SU-DHL-6 (cell line): ENCODE results near the gene MALRD1.

Experiments used
- H2AFZ ChIP-seq: fragments of 200-600 bp; sonication (generic); 2 replicates; pipeline ENCODE4 v1.6.1; 2014; ENCODE audit warnings: low read depth, mild to moderate bottlenecking, moderate library complexity, mixed read lengths, antibody characterized with exemption, low read length; ENCODE audit not compliant: severe bottlenecking
- H3F3A ChIP-seq: fragments of 200-600 bp; shearing (Covaris generic); 2 replicates; pipeline ENCODE4 v1.6.0; 2016; ENCODE audit warnings: antibody characterized with exemption, mild to moderate bottlenecking; ENCODE audit not compliant: insufficient read depth
- H3K27ac ChIP-seq: fragments of 200-600 bp; sonication (generic); 2 replicates; pipeline ENCODE4 v1.5.1; 2016; ENCODE audit warnings: low read depth, mild to moderate bottlenecking, low read length, moderate library complexity, mixed read lengths
- H3K27me3 ChIP-seq: fragments of 200-600 bp; sonication (generic), shearing (Covaris generic); 2 replicates; pipeline ENCODE4 v1.6.0; 2014; ENCODE audit warnings: mild to moderate bottlenecking, low read length
- H3K36me3 ChIP-seq: fragments of 200-600 bp; sonication (generic); 2 replicates; pipeline ENCODE4 v1.6.1; 2014; ENCODE audit warnings: mild to moderate bottlenecking, low read length, mixed read lengths
- H3K4me2 ChIP-seq: fragments of 300-600, 200-600 bp; shearing (Covaris generic), sonication (generic); 2 replicates; pipeline ENCODE4 v1.6.0; 2014; ENCODE audit warnings: low read length, low read depth, mild to moderate bottlenecking; ENCODE audit not compliant: poor library complexity, severe bottlenecking
- H3K4me3 ChIP-seq: fragments of 200-600 bp; sonication (generic); 2 replicates; pipeline ENCODE4 v1.5.1; 2014; ENCODE audit warnings: antibody characterized with exemption, low read length, mild to moderate bottlenecking, mixed read lengths; ENCODE audit not compliant: insufficient read depth, poor library complexity, severe bottlenecking
- H3K79me2 ChIP-seq: fragments of 200-600 bp; sonication (generic); 2 replicates; pipeline ENCODE4 v1.6.1; 2014; ENCODE audit warnings: mild to moderate bottlenecking, low read length, moderate library complexity; ENCODE audit not compliant: insufficient read depth
- H3K9ac ChIP-seq: fragments of 200-600 bp; sonication (generic); 2 replicates; pipeline ENCODE4 v1.7.0; 2014; ENCODE audit warnings: mild to moderate bottlenecking, low read length
- H3K9me2 ChIP-seq: fragments of 200-600 bp; sonication (generic); replicated peaks from 2 replicates; pipeline ENCODE4 v1.6.1; 2014; ENCODE audit warnings: low read length; ENCODE audit not compliant: insufficient read depth
- H3K9me3 ChIP-seq: fragments of 200-600 bp; sonication (generic); 2 replicates; pipeline ENCODE4 v1.6.1; 2014; ENCODE audit warnings: low read length, mixed read lengths; ENCODE audit not compliant: insufficient read depth
- H4K20me1 ChIP-seq: fragments of 200-600 bp; sonication (generic); 2 replicates; pipeline ENCODE4 v1.6.1; 2014; ENCODE audit warnings: low read depth, mild to moderate bottlenecking, antibody characterized with exemption, low read length, moderate library complexity, mixed read lengths
- CTCF ChIP-seq: fragments of 200-600 bp; sonication (generic); IDR thresholded peaks from one replicate; pipeline ENCODE4 v1.5.1; 2017; ENCODE audit warnings: antibody characterized with exemption, mild to moderate bottlenecking, low read length, moderate library complexity; ENCODE audit not compliant: insufficient read depth, poor library complexity, severe bottlenecking
- EZH2phosphoT487 ChIP-seq: fragments of 200-600 bp; sonication (generic), shearing (Covaris generic); conservative IDR thresholded peaks from 2 replicates; pipeline ENCODE4 v1.6.1; 2018; ENCODE audit warnings: mild to moderate bottlenecking, antibody characterized with exemption, low read length, moderate library complexity, mixed read lengths

Gene MALRD1

DNA sequence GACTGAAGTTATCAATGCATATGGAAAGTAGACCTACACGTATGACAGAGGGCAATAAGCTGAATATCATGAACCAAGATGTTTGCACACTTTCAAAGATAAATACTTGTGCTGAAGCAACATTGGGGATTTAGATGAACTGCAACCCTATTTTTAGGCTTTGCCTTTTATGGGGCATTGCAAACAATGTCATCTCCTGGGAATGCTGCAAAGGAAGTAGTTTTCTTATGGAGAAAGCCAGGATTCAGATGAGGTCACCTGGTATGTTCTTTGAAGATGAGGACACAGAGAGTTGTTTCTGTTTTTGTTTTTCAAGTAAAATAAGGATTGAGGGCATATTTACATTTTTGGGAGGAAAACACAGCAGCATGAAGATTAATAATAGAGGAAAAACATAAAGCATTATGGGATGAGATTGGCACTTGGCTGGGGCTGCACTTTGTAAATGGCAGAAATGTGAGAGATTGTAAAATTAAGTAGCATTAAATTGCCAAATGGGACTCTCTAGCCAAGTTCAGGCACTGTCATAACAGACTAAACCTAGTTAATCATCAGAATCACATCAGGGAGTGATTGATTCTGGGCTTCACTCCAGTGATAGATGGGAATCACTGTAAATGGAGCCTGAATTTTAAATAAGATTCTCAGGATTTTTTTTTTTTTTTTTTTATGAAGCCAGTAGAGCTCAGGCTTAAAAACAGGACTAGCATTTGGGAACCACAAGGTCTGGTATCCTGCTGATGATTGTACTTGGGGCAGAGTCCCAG, 63.1 kb downstream of the MALRD1 start:
- H2AFZ ChIP-seq, result no peak overlapping the region
- no peaks in the 10 kb centered on the region for H3K9me3 ChIP-seq
- no peaks in the 10 kb centered on the region for H3K79me2 ChIP-seq
- no peaks in the 10 kb centered on the region for H3K36me3 ChIP-seq
- H3K4me3 ChIP-seq, result no peak overlapping the region
- no peaks in the 10 kb centered on the region for H3K9me2 ChIP-seq
- H3K9ac ChIP-seq, result no peak overlapping the region
- no peaks in the 10 kb centered on the region for H4K20me1 ChIP-seq
- no peak overlapping the region for H3K4me2 ChIP-seq
- no peak overlapping the region for H3K27ac ChIP-seq
- H3F3A ChIP-seq, result no peaks in the 10 kb centered on the region
- TF ChIP-seq EZH2phosphoT487 (no peak), CTCF (no peak)
- H3K27me3 ChIP-seq, result no peaks in the 10 kb centered on the region

GRCh38 chr10:19117438-19117837, 68.8 kb downstream of the MALRD1 start:
- H3K36me3 ChIP-seq, result no peaks in the 10 kb centered on the region
- H3F3A ChIP-seq, result no peaks in the 10 kb centered on the region
- no peaks in the 10 kb centered on the region for H3K27me3 ChIP-seq
- TF ChIP-seq EZH2phosphoT487 (no peak), CTCF (no peak)
- H3K9ac ChIP-seq, result no peak overlapping the region
- H4K20me1 ChIP-seq, result no peaks in the 10 kb centered on the region
- H3K27ac ChIP-seq, result no peak overlapping the region
- H2AFZ ChIP-seq, result no peak overlapping the region
- no peaks in the 10 kb centered on the region for H3K79me2 ChIP-seq
- no peaks in the 10 kb centered on the region for H3K9me2 ChIP-seq
- no peaks in the 10 kb centered on the region for H3K9me3 ChIP-seq
- H3K4me3 ChIP-seq, result no peak overlapping the region
- no peak overlapping the region for H3K4me2 ChIP-seq

GRCh38 chr10:19119191-19119590, 70.6 kb downstream of the MALRD1 start:
- Histone ChIP-seq H3K4me3 (no peak overlapping the region), H3K9ac (no peak overlapping the region), H3K9me2 (no peaks in the 10 kb centered on the region)

More at GRCh38 chr10:19119191-19119590, 70.6 kb downstream of the MALRD1 start:
- no peak overlapping the region for H3K27ac ChIP-seq
- no peaks in the 10 kb centered on the region for H3K36me3 ChIP-seq
- no peaks in the 10 kb centered on the region for H3F3A ChIP-seq
- no peak overlapping the region for H3K4me2 ChIP-seq
- H3K9me3 ChIP-seq, result no peaks in the 10 kb centered on the region
- H3K79me2 ChIP-seq, result no peaks in the 10 kb centered on the region
- no peaks in the 10 kb centered on the region for H3K27me3 ChIP-seq
- TF ChIP-seq EZH2phosphoT487 (no peak), CTCF (no peak)
- no peaks in the 10 kb centered on the region for H4K20me1 ChIP-seq
- H2AFZ ChIP-seq, result no peak overlapping the region
